ENCODE results near the gene OPCML. TPM values are rescaled to one million over a fixed set of nuclear protein-coding genes. Genes with fewer than 3 reads are reported as not detected.

The OPCML gene
- total RNA-seq, 2 donors from 2014 or later: 0.34 TPM; not detected in 1

- Histone ChIP-seq H3K4me3 (no peak overlapping the region), H3K36me3 (no peaks in the 10 kb centered on the region), H3K27me3 (replicated peaks; ENCODE audit: insufficient read depth) (no peaks in the 10 kb centered on the region), H3K4me1 (replicated peaks) (no peaks in the 10 kb centered on the region), H3K9me3 (no peaks in the 10 kb centered on the region), H3K27ac (no peak overlapping the region)
- 64% methylated on average over 3 of the region's 3 CpGs for WGBS
- TF ChIP-seq POLR2AphosphoS5 (IDR thresholded peaks at IDR 0.05): no peak
- TF ChIP-seq POLR2A (IDR thresholded peaks at IDR 0.05): no peak
- no peak for TF ChIP-seq CTCF (IDR thresholded peaks at IDR 0.05)
- intact Hi-C loops (cut with DNase I): no loop called here
- DNase-seq (ENCODE audit: low spot score): no peak
Observed at GRCh38 chr11:132463295-132464002, 1068.9 kb downstream of the OPCML start.

DNA sequence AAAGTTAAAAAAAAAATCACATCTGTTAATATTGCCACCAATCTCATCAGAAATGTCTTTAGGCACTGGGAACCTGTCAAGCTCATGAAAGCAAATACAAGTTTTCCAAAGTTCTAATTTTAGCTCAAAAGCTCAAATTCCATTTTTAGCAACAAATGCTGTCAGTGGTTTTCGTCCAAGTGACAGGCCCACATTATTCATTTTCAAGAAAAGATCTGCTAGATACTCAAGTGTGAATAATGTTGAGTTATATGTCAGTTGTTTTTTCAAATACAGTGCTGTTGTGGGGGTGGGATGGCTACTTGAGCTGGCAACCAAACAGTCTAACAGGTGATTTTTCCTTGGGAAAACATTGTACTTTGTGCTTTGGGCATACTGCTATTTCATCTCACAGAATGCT is 1072.6 kb downstream of the OPCML start:
- TF ChIP-seq POLR2A (IDR thresholded peaks at IDR 0.05) (no peak), CTCF (IDR thresholded peaks at IDR 0.05) (no peak), POLR2AphosphoS5 (IDR thresholded peaks at IDR 0.05) (no peak)
- H3K27me3 ChIP-seq (replicated peaks; ENCODE audit: insufficient read depth): no peaks in the 10 kb centered on the region

DNA sequence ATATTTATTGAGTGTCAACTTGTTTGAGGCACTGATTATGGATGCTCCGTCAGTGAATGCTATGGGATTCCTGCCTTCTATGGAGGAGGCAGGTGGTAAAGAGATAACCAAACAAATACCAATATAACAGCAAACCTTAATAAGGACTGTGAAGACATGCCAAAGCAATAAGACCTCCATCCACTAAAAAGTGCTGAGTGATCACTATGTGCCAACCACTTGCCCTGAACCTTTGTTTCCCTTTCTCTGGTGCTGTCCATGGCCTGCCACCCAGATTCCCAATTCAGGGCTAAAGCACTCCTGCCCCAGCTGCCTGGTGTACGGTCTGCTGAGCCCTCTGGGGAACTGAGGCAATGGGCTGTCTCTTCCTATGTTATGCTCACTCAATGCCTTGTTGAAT is 1074.9 kb downstream of the OPCML start:
- intact Hi-C loops (cut with DNase I): no loop called here
- Histone ChIP-seq H3K4me3 (no peak overlapping the region), H3K36me3 (no peaks in the 10 kb centered on the region), H3K27ac (no peak overlapping the region), H3K9me3 (no peaks in the 10 kb centered on the region), H3K4me1 (replicated peaks) (no peaks in the 10 kb centered on the region), H3K27me3 (replicated peaks; ENCODE audit: insufficient read depth) (no peaks in the 10 kb centered on the region)
- WGBS: 65% methylated on average over 2 of the region's 2 CpGs
- no peak for DNase-seq (ENCODE audit: low spot score)
- TF ChIP-seq CTCF (IDR thresholded peaks at IDR 0.05): no peak
- no peak for TF ChIP-seq POLR2A (IDR thresholded peaks at IDR 0.05)
- no peak for TF ChIP-seq POLR2AphosphoS5 (IDR thresholded peaks at IDR 0.05)

More for the DNA sequence above, 1072.6 kb downstream of the OPCML start:
- Histone ChIP-seq H3K4me1 (replicated peaks) (no peaks in the 10 kb centered on the region), H3K36me3 (no peaks in the 10 kb centered on the region), H3K27ac (no peak overlapping the region), H3K4me3 (no peak overlapping the region), H3K9me3 (no peaks in the 10 kb centered on the region)
- 70% methylated on average over 1 of the region's 1 CpG for WGBS
- intact Hi-C loops (cut with DNase I): no loop called here
- DNase-seq (ENCODE audit: low spot score): no peak

- DNase-seq (ENCODE audit: low spot score): no peak
- no peak overlapping the region for H3K27ac ChIP-seq
- intact Hi-C loops (cut with DNase I): no loop called here
- H3K9me3 ChIP-seq: no peaks in the 10 kb centered on the region
- no peaks in the 10 kb centered on the region for H3K4me1 ChIP-seq (replicated peaks)
- 64% methylated on average over 8 of the region's 8 CpGs for WGBS
- H3K27me3 ChIP-seq (replicated peaks; ENCODE audit: insufficient read depth): no peaks in the 10 kb centered on the region
- TF ChIP-seq POLR2AphosphoS5 (IDR thresholded peaks at IDR 0.05) (no peak), POLR2A (IDR thresholded peaks at IDR 0.05) (no peak), CTCF (IDR thresholded peaks at IDR 0.05) (no peak)
- no peak overlapping the region for H3K4me3 ChIP-seq
- H3K36me3 ChIP-seq: no peaks in the 10 kb centered on the region
Observed at GRCh38 chr11:132456751-132457328, 1075.5 kb downstream of the OPCML start.

GRCh38 chr11:132455044-132455443 is 1077.3 kb downstream of the OPCML start:
- Histone ChIP-seq H3K9me3 (no peaks in the 10 kb centered on the region), H3K4me1 (replicated peaks) (no peaks in the 10 kb centered on the region), H3K36me3 (no peaks in the 10 kb centered on the region), H3K27ac (no peak overlapping the region), H3K27me3 (replicated peaks; ENCODE audit: insufficient read depth) (no peaks in the 10 kb centered on the region), H3K4me3 (no peak overlapping the region)
- no peak for TF ChIP-seq POLR2AphosphoS5 (IDR thresholded peaks at IDR 0.05)
- no peak for TF ChIP-seq CTCF (IDR thresholded peaks at IDR 0.05)
- TF ChIP-seq POLR2A (IDR thresholded peaks at IDR 0.05): no peak
- 57% methylated on average over 5 of the region's 5 CpGs for WGBS
- DNase-seq (ENCODE audit: low spot score): no peak
- intact Hi-C loops (cut with DNase I): no loop called here

Data from prostate gland (tissue), 2 donors.